Duodenal mucosa (tissue), 2 donors: ENCODE measurements around the gene HMGCLL1.

Source experiments
- H3K27ac ChIP-seq: one replicate; pipeline ENCODE4 v1.7.0; 2013; ENCODE audit warnings: low read depth, low read length
- H3K27me3 ChIP-seq, 2 donors: one replicate each; pipeline ENCODE4 v1.7.0; 2013; ENCODE audit warnings: low read length in 2 of 2, control low read depth in 1 of 2; ENCODE audit not compliant: insufficient read depth in 2 of 2, control insufficient read depth in 1 of 2
- H3K36me3 ChIP-seq, 2 donors: one replicate each; pipeline ENCODE4 v1.7.0; 2013; ENCODE audit warnings: low read length in 2 of 2, control low read depth in 1 of 2; ENCODE audit not compliant: insufficient read depth in 2 of 2, control insufficient read depth in 1 of 2
- H3K4me1 ChIP-seq, 2 donors: one replicate each; pipeline ENCODE4 v1.7.0; 2013; ENCODE audit warnings: low read length in 2 of 2, control low read depth in 1 of 2; ENCODE audit not compliant: insufficient read depth in 2 of 2, control insufficient read depth in 1 of 2
- H3K4me3 ChIP-seq, 2 donors: one replicate each; pipeline ENCODE4 v1.7.0; 2013; ENCODE audit warnings: low read length in 2 of 2, low read depth in 1 of 2
- H3K9ac ChIP-seq, 2 donors: one replicate each; pipeline ENCODE4 v1.7.0; 2013; ENCODE audit warnings: low read length in 2 of 2, low read depth in 1 of 2
- H3K9me3 ChIP-seq, 2 donors: one replicate each; pipeline ENCODE4 v1.7.0; 2013; ENCODE audit warnings: low read length in 2 of 2, control low read depth in 1 of 2; ENCODE audit not compliant: control insufficient read depth in 1 of 2

Gene HMGCLL1

DNA sequence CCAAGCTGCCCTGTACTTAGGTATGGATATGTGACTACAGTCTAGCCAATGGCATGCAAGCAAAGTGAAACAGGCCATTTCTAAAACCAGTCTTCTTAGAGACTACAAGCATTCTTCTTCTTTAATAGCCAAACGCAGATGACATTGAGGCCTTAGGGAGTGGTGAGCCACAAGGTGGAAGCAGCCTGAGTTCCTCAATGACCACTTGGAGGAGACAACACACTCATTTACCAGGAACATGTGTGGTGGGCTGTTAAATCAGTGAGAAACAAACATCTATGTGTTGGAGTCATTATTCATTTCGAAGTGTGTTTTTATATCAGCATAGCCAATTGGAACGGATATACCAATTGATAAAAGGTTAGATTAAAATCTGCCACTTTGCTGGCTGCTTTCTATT, 129.8 kb downstream of the HMGCLL1 start:
- Histone ChIP-seq H3K27ac (no peak overlapping the region), H3K4me1 (no peaks in the 10 kb centered on the region), H3K4me3 (no peak overlapping the region), H3K27me3 (no peaks in the 10 kb centered on the region), H3K9me3 (no peaks in the 10 kb centered on the region), H3K36me3 (no peaks in the 10 kb centered on the region), H3K9ac (no peak overlapping the region)

DNA sequence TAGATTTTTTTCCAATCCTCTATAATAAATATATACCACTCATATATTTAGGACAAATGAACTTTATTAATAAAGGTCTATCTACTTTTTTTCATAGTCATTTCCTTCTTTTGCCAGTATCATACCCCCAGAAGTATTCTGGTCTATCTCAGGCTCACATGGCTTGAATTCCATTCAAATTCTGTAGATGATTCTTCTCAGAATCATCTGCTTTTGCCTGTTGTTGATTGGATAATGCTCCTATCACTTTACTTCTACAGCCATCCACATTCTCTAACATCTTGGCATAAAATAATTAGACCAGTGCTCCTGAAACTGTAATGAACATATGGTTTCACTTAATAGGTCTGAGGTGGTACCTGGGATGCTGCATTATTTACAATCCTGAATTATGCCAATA, 130.5 kb downstream of the HMGCLL1 start:
- Histone ChIP-seq H3K4me1 (no peaks in the 10 kb centered on the region), H3K4me3 (no peak overlapping the region), H3K9me3 (no peaks in the 10 kb centered on the region), H3K36me3 (no peaks in the 10 kb centered on the region), H3K27me3 (no peaks in the 10 kb centered on the region), H3K9ac (no peak overlapping the region), H3K27ac (no peak overlapping the region)

DNA sequence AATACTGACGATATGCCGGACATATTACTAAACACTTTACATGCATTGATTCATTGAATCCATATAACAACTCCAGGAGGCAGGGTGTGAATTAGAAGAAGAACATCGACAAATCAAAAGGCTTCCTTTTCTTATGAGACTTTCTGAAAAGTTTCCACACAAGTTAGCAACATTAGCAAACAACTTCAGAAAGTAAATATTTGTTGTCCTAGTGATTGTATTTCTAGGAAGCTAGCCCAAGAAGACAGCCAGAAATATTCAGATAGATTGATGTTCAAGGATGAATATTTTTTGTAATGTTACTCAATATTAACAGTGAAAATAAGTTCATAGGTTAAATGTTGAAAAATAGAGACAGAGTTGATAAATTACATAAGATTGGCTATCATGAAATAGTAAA, 131.1 kb downstream of the HMGCLL1 start:
- H3K36me3 ChIP-seq, result no peaks in the 10 kb centered on the region
- H3K4me1 ChIP-seq, result no peaks in the 10 kb centered on the region
- no peak overlapping the region for H3K9ac ChIP-seq
- H3K4me3 ChIP-seq, result no peak overlapping the region
- no peaks in the 10 kb centered on the region for H3K27me3 ChIP-seq
- no peaks in the 10 kb centered on the region for H3K9me3 ChIP-seq
- no peak overlapping the region for H3K27ac ChIP-seq

DNA sequence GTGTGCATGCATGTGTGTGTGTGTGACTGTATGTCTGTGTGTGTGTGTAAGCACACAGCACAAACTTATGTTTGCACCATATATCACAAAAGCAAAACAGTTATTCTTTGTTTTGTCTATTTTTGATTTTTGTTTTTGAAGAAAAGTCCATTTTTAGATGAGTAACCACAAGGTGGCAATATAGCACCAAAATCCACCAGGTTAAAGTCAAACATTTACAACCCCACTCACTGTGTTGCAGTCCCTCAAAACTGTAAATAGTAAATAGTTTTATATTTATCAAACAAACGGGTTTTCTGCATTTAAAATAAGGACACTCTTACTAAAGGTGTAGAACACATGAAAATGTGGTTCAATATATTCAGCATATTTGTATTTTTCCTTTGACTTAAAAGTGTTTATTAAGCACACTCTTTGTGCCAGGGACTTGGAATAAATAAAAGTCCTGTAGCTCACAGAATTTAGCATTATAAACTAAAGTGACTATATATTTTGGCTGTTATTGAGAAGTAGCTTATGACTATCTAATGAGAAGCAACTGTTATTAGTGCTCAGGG, 133.3 kb downstream of the HMGCLL1 start:
- Histone ChIP-seq H3K9me3 (no peaks in the 10 kb centered on the region), H3K9ac (no peak overlapping the region), H3K4me3 (no peak overlapping the region), H3K36me3 (no peaks in the 10 kb centered on the region), H3K27me3 (no peaks in the 10 kb centered on the region), H3K27ac (no peak overlapping the region), H3K4me1 (no peaks in the 10 kb centered on the region)

- Histone ChIP-seq H3K4me1 (no peaks in the 10 kb centered on the region), H3K9me3 (no peaks in the 10 kb centered on the region)
Observed at GRCh38 chr6:55443238-55444134, 135.5 kb downstream of the HMGCLL1 start.

GRCh38 chr6:55438203-55438602, 140.8 kb downstream of the HMGCLL1 start:
- no peaks in the 10 kb centered on the region for H3K9me3 ChIP-seq
- H3K36me3 ChIP-seq, result no peaks in the 10 kb centered on the region
- H3K4me1 ChIP-seq, result no peaks in the 10 kb centered on the region
- H3K4me3 ChIP-seq, result no peak overlapping the region
- H3K9ac ChIP-seq, result no peak overlapping the region
- no peaks in the 10 kb centered on the region for H3K27me3 ChIP-seq
- H3K27ac ChIP-seq, result no peak overlapping the region

More at GRCh38 chr6:55443238-55444134, 135.5 kb downstream of the HMGCLL1 start:
- Histone ChIP-seq H3K9ac (no peak overlapping the region), H3K4me3 (no peak overlapping the region), H3K27ac (no peak overlapping the region), H3K36me3 (no peaks in the 10 kb centered on the region), H3K27me3 (no peaks in the 10 kb centered on the region)

- Histone ChIP-seq H3K36me3 (no peaks in the 10 kb centered on the region), H3K9ac (no peak overlapping the region), H3K27me3 (no peaks in the 10 kb centered on the region), H3K4me1 (no peaks in the 10 kb centered on the region), H3K27ac (no peak overlapping the region), H3K9me3 (no peaks in the 10 kb centered on the region), H3K4me3 (no peak overlapping the region)
Observed at GRCh38 chr6:55437141-55437540, 141.9 kb downstream of the HMGCLL1 start.

DNA sequence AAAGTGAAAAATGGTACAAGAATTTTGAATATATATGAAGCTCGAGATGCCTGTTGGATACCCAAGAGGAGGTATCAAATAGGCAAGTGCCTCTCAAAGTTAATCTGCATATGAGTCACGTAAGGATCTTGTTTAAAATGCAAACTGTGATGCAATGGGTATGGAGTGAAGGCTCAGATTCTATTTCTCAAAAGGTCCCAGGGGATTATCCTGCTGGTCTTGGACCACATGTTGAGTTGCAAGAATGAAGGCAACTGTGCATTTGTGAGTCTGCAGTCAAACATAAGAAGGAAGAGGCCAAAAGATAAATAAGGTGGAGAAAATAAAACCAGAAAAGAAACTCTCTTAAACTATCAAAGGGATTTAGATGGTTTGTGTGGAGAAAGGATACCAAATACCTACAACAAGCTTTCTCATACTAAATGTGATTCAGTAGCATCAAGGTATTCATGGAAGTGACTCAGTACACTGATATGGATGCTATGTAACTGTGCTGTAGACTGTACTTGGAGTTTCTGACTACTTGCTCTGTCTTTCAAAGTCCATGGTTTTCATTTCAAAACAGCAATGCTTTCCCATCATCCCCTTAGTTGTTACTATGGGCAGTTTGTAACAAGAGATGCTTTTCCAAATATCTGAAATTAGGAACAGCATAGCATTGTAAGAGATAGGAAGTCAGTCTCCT, 145.4 kb downstream of the HMGCLL1 start:
- Histone ChIP-seq H3K4me3 (no peak overlapping the region), H3K27ac (no peak overlapping the region), H3K9ac (no peak overlapping the region), H3K9me3 (no peaks in the 10 kb centered on the region), H3K4me1 (no peaks in the 10 kb centered on the region), H3K27me3 (no peaks in the 10 kb centered on the region), H3K36me3 (no peaks in the 10 kb centered on the region)

DNA sequence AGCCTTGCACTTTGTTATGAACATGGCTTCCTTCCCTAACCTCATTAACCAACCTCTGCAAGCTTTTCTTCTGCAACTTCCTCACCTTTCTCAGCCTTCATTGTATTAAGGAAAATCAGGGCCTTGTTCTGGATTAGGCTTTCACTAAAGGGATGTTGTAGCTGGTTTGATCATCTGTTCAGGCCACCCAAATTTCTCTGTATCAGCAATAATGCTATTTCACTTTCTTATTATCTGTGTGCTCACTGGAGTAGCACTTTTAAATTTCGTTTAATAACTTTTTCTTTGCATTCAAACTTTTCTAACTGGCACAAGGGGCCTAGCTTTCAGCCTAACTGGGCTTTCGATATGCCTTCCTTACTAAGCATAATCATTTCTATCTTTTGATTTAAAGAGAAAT, 155.1 kb downstream of the HMGCLL1 start:
- Histone ChIP-seq H3K4me3 (no peak overlapping the region), H3K36me3 (no peaks in the 10 kb centered on the region), H3K9ac (no peak overlapping the region), H3K9me3 (no peaks in the 10 kb centered on the region), H3K27ac (no peak overlapping the region), H3K27me3 (no peaks in the 10 kb centered on the region), H3K4me1 (no peaks in the 10 kb centered on the region)

- no peak overlapping the region for H3K27ac ChIP-seq
- no peaks in the 10 kb centered on the region for H3K9me3 ChIP-seq
- H3K27me3 ChIP-seq, result no peaks in the 10 kb centered on the region
- H3K9ac ChIP-seq, result no peak overlapping the region
- no peaks in the 10 kb centered on the region for H3K4me1 ChIP-seq
- no peak overlapping the region for H3K4me3 ChIP-seq
- no peaks in the 10 kb centered on the region for H3K36me3 ChIP-seq
Observed at GRCh38 chr6:55410674-55411073, 168.3 kb downstream of the HMGCLL1 start.
